Subcutaneous adipose tissue (tissue), 4 donors: ENCODE data around the gene UBE2E2. TPM values are rescaled to one million over a fixed set of nuclear protein-coding genes. Genes with fewer than 3 reads are reported as not detected.

ENCODE experiments used
- CTCF ChIP-seq: fragments of 450-650 bp; IDR thresholded peaks from one replicate; pipeline ENCODE4 v1.5.1; 2016; ENCODE audit warnings: low read depth, mild to moderate bottlenecking, control low read depth, antibody characterized with exemption, moderate library complexity
- total RNA-seq, 4 donors: library from RNA; depleted of rRNA; stranded (reverse); fragments of >200 nt; gene quantifications; one replicate each; pipeline ENCODE4 v1.1.0, GENCODE V29; 2016

The UBE2E2 gene
- total RNA-seq, 4 donors from 2014 or later, result 48.0 to 89.0 (median 63.4) TPM

- no peak for TF ChIP-seq CTCF
These were observed 385.4 kb downstream of the UBE2E2 start for GRCh38 chr3:23588547-23588946.

GRCh38 chr3:23589602-23590001, 386.5 kb downstream of the UBE2E2 start:
- no peak for TF ChIP-seq CTCF

GRCh38 chr3:23590424-23591273, 387.5 kb downstream of the UBE2E2 start:
- no peak for TF ChIP-seq CTCF

GRCh38 chr3:23591374-23591773, 388.2 kb downstream of the UBE2E2 start:
- no peak for TF ChIP-seq CTCF

GRCh38 chr3:23592961-23593931, 390.1 kb downstream of the UBE2E2 start:
- TF ChIP-seq CTCF, result no peak

- no peak for TF ChIP-seq CTCF
These were observed 390.9 kb downstream of the UBE2E2 start for GRCh38 chr3:23594066-23594465.
